Thymus (tissue), 11 donors: ENCODE results near the gene IFI16. TPM values are rescaled to one million over a fixed set of nuclear protein-coding genes. Genes with fewer than 3 reads are reported as not detected.
"Not testable (repeated sequence)": the region's sequence is repeated elsewhere in the genome, so short reads cannot be mapped to it uniquely, and the experiment has no call there.

Experiments
- DNase-seq, 9 donors: peaks; one replicate each; pipeline ENCODE4 v3.0.0-alpha.2; 2013; ENCODE audit warnings: low spot score in 9 of 9, low read depth in 6 of 9, missing footprints in 1 of 9
- H3K27ac ChIP-seq, 2 donors: one replicate each; pipeline ENCODE4 v1.5.1; 2013; ENCODE audit warnings: control low read depth in 1 of 2, low read depth in 1 of 2, low read length in 1 of 2, mild to moderate bottlenecking in 1 of 2, moderate library complexity in 1 of 2
- H3K27me3 ChIP-seq, 2 donors: one replicate each; pipeline ENCODE4 v1.5.1; 2013; ENCODE audit warnings: low read length in 1 of 2; ENCODE audit not compliant: control insufficient read depth in 2 of 2, insufficient read depth in 1 of 2
- H3K36me3 ChIP-seq, 2 donors: one replicate each; pipeline ENCODE4 v1.5.1; 2013; ENCODE audit warnings: low read length in 1 of 2, mild to moderate bottlenecking in 1 of 2, moderate library complexity in 1 of 2; ENCODE audit not compliant: control insufficient read depth in 2 of 2, insufficient read depth in 2 of 2
- H3K4me1 ChIP-seq, 2 donors: one replicate each; pipeline ENCODE4 v1.5.1; 2013; ENCODE audit warnings: low read length in 2 of 2; ENCODE audit not compliant: control insufficient read depth in 2 of 2, insufficient read depth in 2 of 2
- H3K4me3 ChIP-seq, 2 donors: one replicate each; pipeline ENCODE4 v1.5.1; 2013; ENCODE audit warnings: low read length in 2 of 2, control low read depth in 1 of 2, mild to moderate bottlenecking in 1 of 2
- H3K9me3 ChIP-seq, 2 donors: one replicate each; pipeline ENCODE4 v1.5.1; 2013; ENCODE audit warnings: low read length in 1 of 2, mild to moderate bottlenecking in 1 of 2; ENCODE audit not compliant: control insufficient read depth in 2 of 2, insufficient read depth in 1 of 2
- WGBS: extraction: QIAGEN DNeasy Blood & Tissue Kit; methylation state at CpG from one replicate; pipeline ENCODE4 v1.1.7; 2013; 5-methylcytosine and 5-hydroxymethylcytosine counted together
- polyA plus RNA-seq: library from polyadenylated mRNA; stranded (reverse); fragments of 200-250 nt; gene quantifications from one replicate; pipeline ENCODE4 v1.2.3, GENCODE V29; 2013
- total RNA-seq: library from RNA; stranded (reverse); fragments of 120-200 nt; gene quantifications from one replicate; pipeline ENCODE4 v1.2.4, GENCODE V29; 2013
- donor health status: healthy.

Gene IFI16
- total and polyA plus RNA-seq, 2 donors: 204 to 254 TPM

GRCh38 chr1:159091180-159091560 lies 81.5 kb downstream of the IFI16 start:
- DNase-seq: no peak
- 89% methylated on average over 2 of the region's 2 CpGs for WGBS
- H3K27ac ChIP-seq: no peak overlapping the region
- no peak overlapping the region for H3K4me3 ChIP-seq
- H3K9me3 ChIP-seq: no peaks in the 10 kb centered on the region
- no peaks in the 10 kb centered on the region for H3K36me3 ChIP-seq
- peaks cover 0 to 2% of the 10 kb centered on the region in 2 donors for H3K27me3 ChIP-seq
- H3K4me1 ChIP-seq: no peaks in the 10 kb centered on the region

- Histone ChIP-seq H3K27me3 (peaks cover 0 to 2% of the 10 kb centered on the region in 2 donors), H3K4me3 (no peak overlapping the region), H3K4me1 (no peaks in the 10 kb centered on the region), H3K9me3 (no peaks in the 10 kb centered on the region), H3K36me3 (no peaks in the 10 kb centered on the region), H3K27ac (no peak overlapping the region)
- DNase-seq: no peak
- 98% methylated on average over 1 of the region's 1 CpG for WGBS
These were observed 81.9 kb downstream of the IFI16 start for GRCh38 chr1:159091607-159092031.

- Histone ChIP-seq H3K27ac (no peak overlapping the region), H3K36me3 (no peaks in the 10 kb centered on the region), H3K27me3 (peaks cover 0 to 2% of the 10 kb centered on the region in 2 donors), H3K4me3 (no peak overlapping the region), H3K9me3 (no peaks in the 10 kb centered on the region), H3K4me1 (no peaks in the 10 kb centered on the region)
- DNase-seq: no peak
- 95% methylated on average over 3 of the region's 3 CpGs for WGBS
These were observed 82.5 kb downstream of the IFI16 start for GRCh38 chr1:159092036-159092760.

GRCh38 chr1:159098596-159098995 lies 88.9 kb downstream of the IFI16 start:
- Histone ChIP-seq H3K27ac (no peak overlapping the region), H3K4me3 (no peak overlapping the region), H3K9me3 (no peaks in the 10 kb centered on the region), H3K4me1 (no peaks in the 10 kb centered on the region), H3K36me3 (no peaks in the 10 kb centered on the region), H3K27me3 (peaks cover 0 to 2% of the 10 kb centered on the region in 2 donors)
- 93% methylated on average over 3 of the region's 3 CpGs for WGBS
- no peak for DNase-seq

GRCh38 chr1:159100589-159100988 lies 90.9 kb downstream of the IFI16 start:
- no peak overlapping the region for H3K4me3 ChIP-seq
- H3K27me3 ChIP-seq: peaks cover 0 to 2% of the 10 kb centered on the region in 2 donors
- 90% methylated on average over 1 of the region's 1 CpG for WGBS
- no peak for DNase-seq
- H3K9me3 ChIP-seq: no peaks in the 10 kb centered on the region
- H3K27ac ChIP-seq: no peak overlapping the region
- no peaks in the 10 kb centered on the region for H3K4me1 ChIP-seq
- no peaks in the 10 kb centered on the region for H3K36me3 ChIP-seq

GRCh38 chr1:159103021-159103420 lies 93.3 kb downstream of the IFI16 start:
- H3K36me3 ChIP-seq: not testable (repeated sequence)
- WGBS: 94% methylated on average over 3 of the region's 3 CpGs

More at GRCh38 chr1:159103021-159103420, 93.3 kb downstream of the IFI16 start:
- DNase-seq, H3K27ac ChIP-seq, H3K4me1 ChIP-seq, H3K9me3 ChIP-seq, H3K4me3 ChIP-seq, H3K27me3 ChIP-seq: not testable (repeated sequence)

Other genes starting within 250 kb of the IFI16 start
- not detected for gene OR6N1, start 237.7 kb upstream of the IFI16 start, total RNA-seq
- not detected for gene OR6N1, start 237.7 kb upstream of the IFI16 start, polyA plus RNA-seq
- not detected for gene OR6N2, start 228.7 kb upstream of the IFI16 start, total RNA-seq
- not detected for gene OR6N2, start 228.7 kb upstream of the IFI16 start, polyA plus RNA-seq
- gene MNDA, start 178.6 kb upstream of the IFI16 start, total RNA-seq: 21.6 TPM
- 13.6 TPM for gene MNDA, start 178.6 kb upstream of the IFI16 start, polyA plus RNA-seq
- 8.6 TPM for gene PYHIN1, start 78.4 kb upstream of the IFI16 start, total RNA-seq
- gene PYHIN1, start 78.4 kb upstream of the IFI16 start, polyA plus RNA-seq: 3.2 TPM
- 3.8 TPM for gene AIM2, start 66.9 kb downstream of the IFI16 start, total RNA-seq
- 7.6 TPM for gene AIM2, start 66.9 kb downstream of the IFI16 start, polyA plus RNA-seq
- gene CADM3, start 161.7 kb downstream of the IFI16 start, total RNA-seq: 0.42 TPM
- gene CADM3, start 161.7 kb downstream of the IFI16 start, polyA plus RNA-seq: 1.1 TPM
- 11.6 TPM for gene ACKR1, start 195.0 kb downstream of the IFI16 start, total RNA-seq
- gene ACKR1, start 195.0 kb downstream of the IFI16 start, polyA plus RNA-seq: 44.4 TPM